Thoracic aorta (tissue), 2 donors: ENCODE data around the gene DCC. TPM values are rescaled to one million over a fixed set of nuclear protein-coding genes. Genes with fewer than 3 reads are reported as not detected.

Experiments used
- ATAC-seq: fragments of 150-250 bp; one replicate; pipeline ENCODE4 v1.8.0; 2017; ENCODE audit warnings: low read depth; ENCODE audit not compliant: insufficient number of reproducible peaks, low FRiP score
- DNase-seq: peaks from one replicate; pipeline ENCODE4 v3.0.0-alpha.2; 2020; ENCODE audit warnings: low spot score
- H3K27ac ChIP-seq, 2 donors: fragments of 200-600 bp; sonication (generic); 1 replicate in 1 of 2; 2 replicates in 1 of 2; pipeline ENCODE4 v1.5.1; 2016; ENCODE audit warnings: mild to moderate bottlenecking in 2 of 2, moderate library complexity in 2 of 2
- H3K27me3 ChIP-seq: fragments of 200-600 bp; sonication (generic); replicated peaks from 2 replicates; pipeline ENCODE4 v1.6.0; 2016; ENCODE audit warnings: mild to moderate bottlenecking; ENCODE audit not compliant: insufficient read depth
- H3K36me3 ChIP-seq: fragments of 200-600 bp; sonication (generic); one replicate; pipeline ENCODE4 v1.5.1; 2016
- H3K4me1 ChIP-seq, 2 donors: fragments of 200-600 bp; sonication (generic); 1 replicate in 1 of 2; 2 replicates in 1 of 2; pipeline versions ENCODE4 v1.5.1 to v1.6.0; 2016; ENCODE audit warnings: low read depth in 2 of 2, mild to moderate bottlenecking in 1 of 2; ENCODE audit not compliant: control insufficient read depth in 1 of 2
- H3K4me3 ChIP-seq: fragments of 200-600 bp; sonication (generic); 2 replicates; pipeline ENCODE4 v1.5.1; 2016; ENCODE audit warnings: mild to moderate bottlenecking
- H3K9me3 ChIP-seq: fragments of 200-600 bp; sonication (generic); 2 replicates; pipeline ENCODE4 v1.5.1; 2016
- CTCF ChIP-seq: fragments of 200-600 bp; sonication (generic); IDR thresholded peaks from one replicate; pipeline ENCODE4 v1.5.1; 2019; ENCODE audit warnings: antibody characterized with exemption
- total RNA-seq, 2 donors: library from RNA; depleted of rRNA; stranded (reverse); fragments of >200 nt; gene quantifications; one replicate each; pipeline versions ENCODE4 v1.1.0 to v1.2.3, GENCODE V29; 2016

DCC gene
- total RNA-seq, 2 donors from 2014 or later, result not detected

- Histone ChIP-seq H3K4me3 (no peak overlapping the region), H3K4me1 (peaks cover 0 to 8% of the 10 kb centered on the region in 2 donors), H3K36me3 (no peaks in the 10 kb centered on the region), H3K27ac (no peak overlapping the region), H3K9me3 (no peaks in the 10 kb centered on the region), H3K27me3 (no peaks in the 10 kb centered on the region)
- DNase-seq (no peak), ATAC-seq (no peak)
- no peak for TF ChIP-seq CTCF
Measured at GRCh38 chr18:52415131-52415530, 75.1 kb downstream of the DCC start.

- DNase-seq (no peak), ATAC-seq (no peak)
- H3K4me3 ChIP-seq, result no peak overlapping the region
- no peaks in the 10 kb centered on the region for H3K9me3 ChIP-seq
- no peak overlapping the region for H3K27ac ChIP-seq
- no peaks in the 10 kb centered on the region for H3K27me3 ChIP-seq
- H3K36me3 ChIP-seq, result no peaks in the 10 kb centered on the region
- no peak for TF ChIP-seq CTCF
- H3K4me1 ChIP-seq, result no peaks in the 10 kb centered on the region
Measured at GRCh38 chr18:52422985-52423601, 83.1 kb downstream of the DCC start.

GRCh38 chr18:52426041-52426440, 86.0 kb downstream of the DCC start:
- no peak overlapping the region for H3K27ac ChIP-seq
- no peaks in the 10 kb centered on the region for H3K36me3 ChIP-seq
- H3K4me1 ChIP-seq, result no peaks in the 10 kb centered on the region
- no peak overlapping the region for H3K4me3 ChIP-seq
- DNase-seq (no peak), ATAC-seq (no peak)
- TF ChIP-seq CTCF, result no peak
- no peaks in the 10 kb centered on the region for H3K27me3 ChIP-seq
- no peaks in the 10 kb centered on the region for H3K9me3 ChIP-seq

- DNase-seq (no peak), ATAC-seq (no peak)
- Histone ChIP-seq H3K4me1 (no peaks in the 10 kb centered on the region), H3K27me3 (no peaks in the 10 kb centered on the region), H3K27ac (no peak overlapping the region), H3K4me3 (no peak overlapping the region), H3K9me3 (no peaks in the 10 kb centered on the region), H3K36me3 (no peaks in the 10 kb centered on the region)
- no peak for TF ChIP-seq CTCF
Measured at GRCh38 chr18:52426462-52426861, 86.5 kb downstream of the DCC start.

- no peak for ATAC-seq
- no peak for TF ChIP-seq CTCF
Measured at GRCh38 chr18:52427521-52428175, 87.7 kb downstream of the DCC start.

More at GRCh38 chr18:52427521-52428175, 87.7 kb downstream of the DCC start:
- Histone ChIP-seq H3K27me3 (no peaks in the 10 kb centered on the region), H3K27ac (no peak overlapping the region), H3K4me3 (no peak overlapping the region), H3K4me1 (no peaks in the 10 kb centered on the region), H3K9me3 (no peaks in the 10 kb centered on the region), H3K36me3 (no peaks in the 10 kb centered on the region)
- no peak for DNase-seq
